GM23248 (cell line): Measurements from ENCODE around the gene ABLIM2. TPM values are rescaled to one million over a fixed set of nuclear protein-coding genes. Genes with fewer than 3 reads are reported as not detected.
"Not testable (repeated sequence)": the region's sequence is repeated elsewhere in the genome, so short reads cannot be mapped to it uniquely, and the experiment has no call there.

Source experiments
- DNase-seq: peaks from one replicate; pipeline ENCODE4 v3.0.0-alpha.2; 2015
- H2AFZ ChIP-seq: fragments of 200-600 bp; sonication (generic); 2 replicates; pipeline ENCODE4 v1.6.1; 2016; ENCODE audit warnings: antibody characterized with exemption
- H3F3A ChIP-seq: fragments of 200-600 bp; sonication (generic); 2 replicates; pipeline ENCODE4 v1.6.1; 2016; ENCODE audit warnings: mild to moderate bottlenecking, antibody characterized with exemption, mixed run types; ENCODE audit not compliant: insufficient read depth
- H3K27ac ChIP-seq: fragments of 200-600 bp; sonication (generic); 2 replicates; pipeline ENCODE4 v1.5.1; 2016; ENCODE audit warnings: mild to moderate bottlenecking
- H3K27me3 ChIP-seq: fragments of 200-600 bp; sonication (generic); replicated peaks from 2 replicates; pipeline ENCODE4 v1.6.1; 2016; ENCODE audit warnings: mild to moderate bottlenecking; ENCODE audit not compliant: insufficient read depth
- H3K36me3 ChIP-seq: fragments of 200-600 bp; sonication (generic); 2 replicates; pipeline ENCODE4 v1.6.1; 2016; ENCODE audit warnings: low read depth, mild to moderate bottlenecking
- H3K4me1 ChIP-seq: fragments of 200-600 bp; sonication (generic); 2 replicates; pipeline ENCODE4 v1.6.1; 2016; ENCODE audit warnings: mild to moderate bottlenecking; ENCODE audit not compliant: insufficient read depth
- H3K4me2 ChIP-seq: fragments of 200-600 bp; sonication (generic); one replicate; pipeline ENCODE4 v1.6.1; 2016; ENCODE audit warnings: mild to moderate bottlenecking; ENCODE audit not compliant: unreplicated experiment
- H3K4me3 ChIP-seq: fragments of 200-600 bp; sonication (generic); 2 replicates; pipeline ENCODE4 v1.5.1; 2016; ENCODE audit warnings: mild to moderate bottlenecking
- H3K79me2 ChIP-seq: fragments of 200-600 bp; sonication (generic); 2 replicates; pipeline ENCODE4 v1.6.1; 2016; ENCODE audit warnings: mild to moderate bottlenecking; ENCODE audit not compliant: insufficient read depth
- H3K9ac ChIP-seq: fragments of 200-600 bp; sonication (generic); 2 replicates; pipeline ENCODE4 v1.6.1; 2016; ENCODE audit warnings: mild to moderate bottlenecking
- H3K9me2 ChIP-seq: fragments of 200-600 bp; sonication (generic); 2 replicates; pipeline ENCODE4 v1.6.1; 2016; ENCODE audit warnings: mixed run types, mild to moderate bottlenecking, moderate library complexity; ENCODE audit not compliant: insufficient read depth
- H3K9me3 ChIP-seq: fragments of 200-600 bp; sonication (generic); one replicate; pipeline ENCODE4 v1.6.1; 2017; ENCODE audit warnings: low read depth
- H4K20me1 ChIP-seq: fragments of 200-600 bp; sonication (generic); 2 replicates; pipeline ENCODE4 v1.6.0; 2016; ENCODE audit not compliant: insufficient read depth
- EZH2 ChIP-seq: fragments of 200-600 bp; sonication (generic); IDR thresholded peaks from 2 replicates; pipeline ENCODE4 v1.6.1; 2018; ENCODE audit warnings: antibody characterized with exemption, mild to moderate bottlenecking; ENCODE audit not compliant: insufficient read depth, poor library complexity, severe bottlenecking
- EZH2phosphoT487 ChIP-seq: fragments of 200-600 bp; sonication (generic); IDR thresholded peaks from 2 replicates; pipeline ENCODE4 v1.6.1; 2018; ENCODE audit warnings: antibody characterized with exemption, moderate library complexity, mild to moderate bottlenecking, low read depth; ENCODE audit not compliant: insufficient read depth
- WGBS, 2 experiments: methylation state at CpG; one replicate each; pipeline ENCODE4 v1.1.6; 2015 to 2017; ENCODE audit warnings: low lambda C conversion rate in 2 of 2, low coverage in 1 of 2; ENCODE audit errors: missing lambda C conversion rate in 2 of 2; 5-methylcytosine and 5-hydroxymethylcytosine counted together
- in situ Hi-C: fragments of 300-500 bp; cut with MboI; formaldehyde crosslinking; loops from 2 replicates; pipeline ENCODE4 v1.15.0; 2020
- polyA plus RNA-seq: library from polyadenylated mRNA; unstranded; fragments of >200 nt; fragmentation: Nextera tagmentation; extraction: Ambion mirVana; gene quantifications from 2 replicates; pipeline ENCODE4 v1.2.1, GENCODE V29; 2016
- total RNA-seq: library from RNA; depleted of rRNA; stranded (reverse); fragments of >200 nt; shearing (Covaris generic); gene quantifications from 2 replicates; pipeline ENCODE4 v1.2.3, GENCODE V29; 2014

ABLIM2 gene
- total and polyA plus RNA-seq, 2 experiments from 2014 or later = not detected

DNA sequence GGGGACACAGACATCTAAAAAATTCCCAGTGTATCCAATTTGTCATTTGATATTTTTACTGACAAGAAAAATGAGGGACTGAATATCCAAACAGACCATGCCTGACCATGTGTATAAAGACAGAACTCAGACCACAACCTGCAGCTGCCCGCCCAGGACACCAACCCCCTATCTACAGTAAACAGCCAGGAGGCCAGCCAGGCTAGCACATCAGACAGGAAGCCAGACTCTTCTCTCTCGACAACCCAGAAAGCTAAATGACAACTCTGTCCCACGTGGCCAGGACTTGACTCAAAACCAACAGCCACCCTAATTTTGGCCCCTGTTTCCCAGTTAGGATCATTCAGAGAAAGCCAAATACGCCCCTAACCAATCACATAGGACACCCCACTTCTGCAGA, 234.0 kb downstream of the ABLIM2 start:
- Histone ChIP-seq H3K4me1 (peaks cover 24% of the 10 kb centered on the region), H3K9me2 (no peaks in the 10 kb centered on the region), H3F3A (peaks cover 51% of the 10 kb centered on the region), H3K9ac (no peak overlapping the region), H2AFZ (no peak overlapping the region), H3K4me2 (no peak overlapping the region), H3K36me3 (0 out of 2 replicates have a peak, but pooled peaks cover 14% of the 10 kb centered on the region), H3K27me3 (no peaks in the 10 kb centered on the region), H3K4me3 (no peak overlapping the region), H3K9me3 (no peaks in the 10 kb centered on the region), H3K27ac (no peak overlapping the region), H4K20me1 (peaks cover 40% of the 10 kb centered on the region), H3K79me2 (peaks cover 100% of the 10 kb centered on the region)
- no peak for DNase-seq
- TF ChIP-seq EZH2 (no peak), EZH2phosphoT487 (no peak)
- in situ Hi-C loops = no loop called here
- WGBS, 2 experiments = 53 to 55% methylated on average over 4 of the region's 4 CpGs

GRCh38 chr4:7924163-7924562, 234.4 kb downstream of the ABLIM2 start:
- Histone ChIP-seq H3K9me3 (no peaks in the 10 kb centered on the region), H3K27ac (no peak overlapping the region), H3K36me3 (0 out of 2 replicates have a peak, but pooled peaks cover 14% of the 10 kb centered on the region), H3K4me3 (no peak overlapping the region), H3K9me2 (no peaks in the 10 kb centered on the region), H3K79me2 (peaks cover 100% of the 10 kb centered on the region), H3K4me2 (no peak overlapping the region), H3K9ac (no peak overlapping the region), H4K20me1 (peaks cover 36% of the 10 kb centered on the region), H2AFZ (no peak overlapping the region), H3F3A (peaks cover 47% of the 10 kb centered on the region), H3K4me1 (peaks cover 20% of the 10 kb centered on the region; the same call in 1 of the 2 replicates), H3K27me3 (no peaks in the 10 kb centered on the region)
- 96 to 97% methylated on average over 7 of the region's 7 CpGs for WGBS, 2 experiments
- DNase-seq = no peak
- TF ChIP-seq EZH2 = no peak
- no peak for TF ChIP-seq EZH2phosphoT487
- in situ Hi-C loops = no loop called here

- peaks cover 100% of the 10 kb centered on the region for H3K79me2 ChIP-seq
- peaks cover 19% of the 10 kb centered on the region; the same call in 1 of the 2 replicates for H3K36me3 ChIP-seq
- H3K27me3 ChIP-seq = no peaks in the 10 kb centered on the region
- DNase-seq = no peak
- H3K4me1 ChIP-seq = peaks cover 17% of the 10 kb centered on the region; the same call in 1 of the 2 replicates
- TF ChIP-seq EZH2phosphoT487 (no peak), EZH2 (no peak)
- peaks cover 42% of the 10 kb centered on the region for H3F3A ChIP-seq
- H3K4me2 ChIP-seq = no peak overlapping the region
- H3K9ac ChIP-seq = no peak overlapping the region
- H3K4me3 ChIP-seq = no peak overlapping the region
- H2AFZ ChIP-seq = no peak overlapping the region
- H3K9me3 ChIP-seq = no peaks in the 10 kb centered on the region
- in situ Hi-C loops = no loop called here
- H4K20me1 ChIP-seq = peaks cover 35% of the 10 kb centered on the region
- H3K9me2 ChIP-seq = no peaks in the 10 kb centered on the region
- 88 to 94% methylated on average over 6 to 7 of the region's 7 CpGs for WGBS, 2 experiments
- H3K27ac ChIP-seq = no peak overlapping the region
Measured at GRCh38 chr4:7922466-7922865, 236.1 kb downstream of the ABLIM2 start.

DNA sequence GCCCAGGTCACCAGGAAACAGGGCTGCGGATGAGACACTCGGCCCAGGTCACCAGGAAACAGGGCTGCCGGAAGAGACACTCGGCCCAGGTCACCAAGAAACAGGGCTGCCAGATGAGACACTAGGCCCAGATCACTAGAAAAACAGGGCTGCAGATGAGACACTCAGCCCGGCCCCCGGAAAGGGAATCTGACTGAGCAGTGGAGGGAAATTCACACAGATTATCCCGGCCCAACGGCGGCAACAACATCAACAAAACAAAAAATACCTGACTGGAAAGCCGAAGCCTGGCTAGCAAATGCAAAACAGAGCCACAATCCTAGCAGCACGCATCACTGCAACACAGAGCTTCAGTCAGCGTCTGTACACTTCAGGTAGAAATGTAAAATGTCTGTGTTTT, 239.6 kb downstream of the ABLIM2 start:
- peak overlapping the region; percentile 40; the same call in 1 of the 2 replicates for H3K27ac ChIP-seq
- DNase-seq = peak; percentile 41
- peaks cover 35% of the 10 kb centered on the region for H3F3A ChIP-seq
- TF ChIP-seq EZH2 (no peak), EZH2phosphoT487 (no peak)
- peak overlapping the region; percentile 25; the same call in 1 of the 2 replicates for H3K9ac ChIP-seq
- no peaks in the 10 kb centered on the region for H3K9me2 ChIP-seq
- H3K4me2 ChIP-seq = no peak overlapping the region
- H2AFZ ChIP-seq = no peak overlapping the region
- H3K27me3 ChIP-seq = no peaks in the 10 kb centered on the region
- H3K4me3 ChIP-seq = no peak overlapping the region
- peaks cover 100% of the 10 kb centered on the region for H3K79me2 ChIP-seq
- H4K20me1 ChIP-seq = peaks cover 36% of the 10 kb centered on the region
- H3K36me3 ChIP-seq = peaks cover 8% of the 10 kb centered on the region; the same call in 1 of the 2 replicates
- 48 to 60% methylated on average over 9 to 12 of the region's 12 CpGs for WGBS, 2 experiments
- H3K4me1 ChIP-seq = 0 out of 2 replicates have a peak, but pooled peaks cover 5% of the 10 kb centered on the region
- no peaks in the 10 kb centered on the region for H3K9me3 ChIP-seq
- in situ Hi-C loops = no loop called here

DNA sequence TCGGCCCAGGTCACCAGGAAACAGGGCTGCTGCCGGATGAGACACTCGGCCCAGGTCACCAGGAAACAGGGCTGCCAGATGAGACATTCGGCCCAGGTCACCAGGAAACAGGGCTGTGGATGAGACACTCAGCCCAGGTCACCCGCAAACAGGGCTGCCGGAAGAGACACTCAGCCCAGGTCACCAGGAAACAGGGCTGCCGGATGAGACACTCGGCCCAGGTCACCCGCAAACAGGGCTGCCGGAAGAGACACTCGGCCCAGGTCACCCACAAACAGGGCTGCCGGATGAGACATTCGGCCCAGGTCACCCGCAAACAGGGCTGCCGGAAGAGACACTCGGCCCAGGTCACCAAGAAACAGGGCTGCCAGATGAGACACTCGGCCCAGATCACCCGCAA, 240.4 kb downstream of the ABLIM2 start:
- Histone ChIP-seq H3F3A (peaks cover 29% of the 10 kb centered on the region; the same call in 1 of the 2 replicates), H4K20me1 (peaks cover 36% of the 10 kb centered on the region), H3K79me2 (peaks cover 100% of the 10 kb centered on the region)
- in situ Hi-C loops, H3K27ac ChIP-seq, H3K9me3 ChIP-seq, H3K4me1 ChIP-seq, H3K27me3 ChIP-seq, H3K4me3 ChIP-seq, H3K9me2 ChIP-seq, H2AFZ ChIP-seq, H3K9ac ChIP-seq, H3K36me3 ChIP-seq, H3K4me2 ChIP-seq, DNase-seq: not testable (repeated sequence)
- WGBS, 2 experiments = 95 to 97% methylated on average over 9 to 18 of the region's 18 CpGs
